Measurements from ENCODE around the gene STXBP5. TPM values are rescaled to one million over a fixed set of nuclear protein-coding genes. Genes with fewer than 3 reads are reported as not detected.

STXBP5 gene
- total and polyA plus RNA-seq, 9 donors: 3.3 to 15.4 (median 10.4) TPM

DNA sequence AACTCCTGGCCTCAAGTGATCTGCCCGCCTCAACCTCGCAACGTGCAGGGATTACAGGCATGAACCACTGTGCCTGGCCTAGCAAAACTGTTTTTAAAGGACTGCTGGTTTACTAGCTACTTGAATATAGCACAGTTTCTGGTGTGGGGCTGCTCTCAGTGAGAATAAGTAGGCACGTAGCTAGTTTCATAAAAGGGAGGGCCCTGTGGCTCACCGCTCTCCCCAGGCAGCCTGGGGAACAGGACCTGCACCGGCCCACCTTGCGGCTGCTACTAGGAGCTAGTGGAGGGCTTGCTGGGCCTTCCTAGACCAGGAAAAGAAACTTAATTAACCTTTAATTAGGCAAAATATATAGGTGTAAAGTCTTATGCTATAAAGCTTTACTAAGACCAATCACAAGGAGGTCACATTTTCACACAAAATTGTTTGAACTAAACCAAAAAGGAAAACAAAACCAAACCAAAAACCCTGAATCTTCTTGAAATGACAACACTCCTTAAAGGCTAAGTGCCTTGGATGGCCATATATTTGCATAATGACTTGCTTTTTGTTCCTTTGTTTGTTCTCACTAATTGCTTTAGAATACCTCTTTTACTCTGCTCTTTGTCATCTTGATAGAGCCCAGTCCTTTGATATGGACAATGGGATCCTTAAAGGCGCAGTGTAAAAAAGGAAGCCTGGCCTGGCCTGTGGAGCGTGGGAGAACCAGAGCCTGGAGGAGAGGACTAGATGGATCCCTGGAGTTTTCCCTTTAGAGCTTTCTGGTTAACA, 234.7 kb downstream of the STXBP5 start:
- TF ChIP-seq EP300 (IDR thresholded peaks at IDR 0.05): no peak
- TF ChIP-seq, protein P1, sequence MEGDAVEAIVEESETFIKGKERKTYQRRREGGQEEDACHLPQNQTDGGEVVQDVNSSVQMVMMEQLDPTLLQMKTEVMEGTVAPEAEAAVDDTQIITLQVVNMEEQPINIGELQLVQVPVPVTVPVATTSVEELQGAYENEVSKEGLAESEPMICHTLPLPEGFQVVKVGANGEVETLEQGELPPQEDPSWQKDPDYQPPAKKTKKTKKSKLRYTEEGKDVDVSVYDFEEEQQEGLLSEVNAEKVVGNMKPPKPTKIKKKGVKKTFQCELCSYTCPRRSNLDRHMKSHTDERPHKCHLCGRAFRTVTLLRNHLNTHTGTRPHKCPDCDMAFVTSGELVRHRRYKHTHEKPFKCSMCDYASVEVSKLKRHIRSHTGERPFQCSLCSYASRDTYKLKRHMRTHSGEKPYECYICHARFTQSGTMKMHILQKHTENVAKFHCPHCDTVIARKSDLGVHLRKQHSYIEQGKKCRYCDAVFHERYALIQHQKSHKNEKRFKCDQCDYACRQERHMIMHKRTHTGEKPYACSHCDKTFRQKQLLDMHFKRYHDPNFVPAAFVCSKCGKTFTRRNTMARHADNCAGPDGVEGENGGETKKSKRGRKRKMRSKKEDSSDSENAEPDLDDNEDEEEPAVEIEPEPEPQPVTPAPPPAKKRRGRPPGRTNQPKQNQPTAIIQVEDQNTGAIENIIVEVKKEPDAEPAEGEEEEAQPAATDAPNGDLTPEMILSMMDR (IDR thresholded peaks at IDR 0.05): no peak
- TF ChIP-seq POLR2A (IDR thresholded peaks at IDR 0.05): no peak
- 92 to 94% (median 93%) methylated on average over 9 of the region's 9 CpGs for WGBS, 3 donors
- Histone ChIP-seq H3K4me3 (no peak overlapping the region), H3K27me3 (no peaks in the 10 kb centered on the region), H3K27ac (no peak overlapping the region), H3K36me3 (no peaks in the 10 kb centered on the region), H3K9me3 (no peaks in the 10 kb centered on the region), H3K4me1 (ENCODE audit: insufficient read depth) (no peaks in the 10 kb centered on the region)
- no peak for DNase-seq
- intact Hi-C loops (cut with DNase I): no loop called here

Small RNA genes within 50 kb of the gene (small RNA-seq; reads per million reads assigned to genes)
- not detected for gene AL355365.1

Data from ovary (tissue), 9 donors.